HG03103 (cell line): ENCODE results near the gene SPTBN1.

ENCODE experiments used
- ATAC-seq: cut with Tn5 transposase; IDR thresholded peaks from one replicate; pipeline ENCODE4 v1.9.1; 2021; ENCODE audit warnings: low read depth; ENCODE audit not compliant: unreplicated experiment

SPTBN1 gene

GRCh38 chr2:54663424-54664030, 207.4 kb downstream of the SPTBN1 start:
- no peak for ATAC-seq

- no peak for ATAC-seq
Observed at GRCh38 chr2:54664238-54664786, 208.2 kb downstream of the SPTBN1 start.

GRCh38 chr2:54665436-54665856, 209.3 kb downstream of the SPTBN1 start:
- ATAC-seq, result no peak

GRCh38 chr2:54666131-54666633, 210.1 kb downstream of the SPTBN1 start:
- ATAC-seq, result no peak

- ATAC-seq, result no peak
Observed at GRCh38 chr2:54666634-54667265, 210.6 kb downstream of the SPTBN1 start.

- ATAC-seq, result no peak
Observed at GRCh38 chr2:54667266-54667639, 211.1 kb downstream of the SPTBN1 start.

- ATAC-seq, result no peak
Observed at GRCh38 chr2:54667726-54668650, 211.9 kb downstream of the SPTBN1 start.

GRCh38 chr2:54668711-54669110, 212.6 kb downstream of the SPTBN1 start:
- no peak for ATAC-seq

- no peak for ATAC-seq
Observed at GRCh38 chr2:54669677-54670484, 213.8 kb downstream of the SPTBN1 start.

- no peak for ATAC-seq
Observed at GRCh38 chr2:54670485-54671009, 214.4 kb downstream of the SPTBN1 start.

GRCh38 chr2:54671010-54671409, 214.9 kb downstream of the SPTBN1 start:
- no peak for ATAC-seq

- no peak for ATAC-seq
Observed at GRCh38 chr2:54671875-54672589, 215.9 kb downstream of the SPTBN1 start.

- peak; percentile 71 for ATAC-seq
Observed at GRCh38 chr2:54672590-54673456, 216.7 kb downstream of the SPTBN1 start.

- peak; percentile 44 for ATAC-seq
Observed at GRCh38 chr2:54673501-54673998, 217.4 kb downstream of the SPTBN1 start.

- ATAC-seq, result no peak
Observed at GRCh38 chr2:54675281-54675680, 219.2 kb downstream of the SPTBN1 start.

GRCh38 chr2:54675738-54676137, 219.6 kb downstream of the SPTBN1 start:
- no peak for ATAC-seq

- no peak for ATAC-seq
Observed at GRCh38 chr2:54676656-54677055, 220.5 kb downstream of the SPTBN1 start.
